Endodermal cell (in vitro differentiated cells): ENCODE measurements around the gene CBX2. TPM values are rescaled to one million over a fixed set of nuclear protein-coding genes. Genes with fewer than 3 reads are reported as not detected.

Source experiments
- DNase-seq: peaks from one replicate; pipeline ENCODE4 v3.0.0-alpha.2; 2017
- H3K27ac ChIP-seq: 2 replicates; pipeline ENCODE4 v1.5.1; 2013; ENCODE audit warnings: mild to moderate bottlenecking, low read depth, low read length, moderate library complexity
- H3K27me3 ChIP-seq: 2 replicates; pipeline ENCODE4 v1.6.1; 2013; ENCODE audit warnings: mild to moderate bottlenecking, low read length, moderate library complexity; ENCODE audit not compliant: insufficient read depth, control insufficient read depth, poor library complexity, severe bottlenecking
- H3K36me3 ChIP-seq: 2 replicates; pipeline ENCODE4 v1.7.0; 2013; ENCODE audit warnings: mild to moderate bottlenecking, low read length, moderate library complexity; ENCODE audit not compliant: control insufficient read depth, insufficient read depth
- H3K4me1 ChIP-seq: one replicate; pipeline ENCODE4 v1.7.0; 2013; ENCODE audit warnings: low read length; ENCODE audit not compliant: control insufficient read depth, insufficient read depth
- H3K4me3 ChIP-seq: 2 replicates; pipeline ENCODE4 v1.5.1; 2013; ENCODE audit warnings: mild to moderate bottlenecking, low read length, moderate library complexity
- H3K9ac ChIP-seq: 2 replicates; pipeline ENCODE4 v1.6.1; 2013; ENCODE audit warnings: mild to moderate bottlenecking, low read length, moderate library complexity; ENCODE audit not compliant: poor library complexity, severe bottlenecking; ENCODE audit errors: extremely low read depth
- H3K9me3 ChIP-seq: 2 replicates; pipeline ENCODE4 v1.6.1; 2013; ENCODE audit warnings: mild to moderate bottlenecking, low read length, moderate library complexity; ENCODE audit not compliant: control insufficient read depth
- H3K27ac Mint-ChIP-seq: 2 replicates; pipeline ENCODE4 v1.8.0; 2020; ENCODE audit warnings: mixed read lengths
- H3K27me3 Mint-ChIP-seq: 2 replicates; pipeline ENCODE4 v1.8.0; 2021; ENCODE audit warnings: mild to moderate bottlenecking, mixed read lengths; ENCODE audit not compliant: insufficient read depth
- H3K36me3 Mint-ChIP-seq: 2 replicates; pipeline ENCODE4 v1.8.0; 2020; ENCODE audit warnings: low read depth, mixed read lengths
- H3K4me1 Mint-ChIP-seq: 2 replicates; pipeline ENCODE4 v1.8.0; 2020; ENCODE audit warnings: mixed read lengths
- H3K4me3 Mint-ChIP-seq: 2 replicates; pipeline ENCODE4 v1.8.0; 2020; ENCODE audit warnings: mild to moderate bottlenecking, moderate library complexity, mixed read lengths
- H3K9me3 Mint-ChIP-seq: 2 replicates; pipeline ENCODE4 v1.8.0; 2020; ENCODE audit warnings: mild to moderate bottlenecking, mixed read lengths
- CTCF ChIP-seq: fragments of 200-600 bp; sonication (generic); conservative IDR thresholded peaks from 2 replicates; pipeline ENCODE4 v1.5.0; 2021; ENCODE audit warnings: antibody characterized with exemption, mild to moderate bottlenecking
- WGBS, 2 experiments: methylation state at CpG; one replicate each; pipeline versions ENCODE4 v1.1.5 to v1.1.7; 2013; ENCODE audit warnings: missing lambda C conversion rate in 2 of 2, mixed read lengths in 1 of 2; ENCODE audit not compliant: insufficient coverage in 1 of 2, insufficient read length in 1 of 2; 5-methylcytosine and 5-hydroxymethylcytosine counted together
- total RNA-seq, 2 donors: library from RNA; stranded (reverse); fragmentation: NEBNext Ultra II Directional in 1 of 2; extraction: Animal tissue kit (Norgen Biotek cat#: 25700) in 1 of 2; gene quantifications; 2 replicates in 1 of 2; 3 replicates in 1 of 2; pipeline ENCODE4 v1.2.1, GENCODE V29; 2021

Gene CBX2
- total RNA-seq, 2 donors from 2014 or later = 75.0 to 78.6 TPM

GRCh38 chr17:79735096-79735495, 42.9 kb upstream of the CBX2 start:
- Mint-ChIP-seq H3K4me3 (no peak overlapping the region), H3K36me3 (no peaks in the 10 kb centered on the region), H3K9me3 (no peaks in the 10 kb centered on the region), H3K4me1 (peaks cover 6% of the 10 kb centered on the region), H3K27me3 (peaks cover 13% of the 10 kb centered on the region), H3K27ac (no peak overlapping the region)
- H3K4me3 ChIP-seq = no peak overlapping the region
- WGBS, 2 experiments = 94 to 95% methylated on average over 24 to 32 of the region's 32 CpGs
- H3K27ac ChIP-seq = no peak overlapping the region
- H3K27me3 ChIP-seq = no peaks in the 10 kb centered on the region
- no peak overlapping the region for H3K9ac ChIP-seq
- no peaks in the 10 kb centered on the region for H3K36me3 ChIP-seq
- no peaks in the 10 kb centered on the region for H3K4me1 ChIP-seq
- H3K9me3 ChIP-seq = no peaks in the 10 kb centered on the region
- no peak for DNase-seq
- no peak for TF ChIP-seq CTCF

- H3K4me3 Mint-ChIP-seq = no peak overlapping the region
- DNase-seq = no peak
- Histone ChIP-seq H3K9ac (no peak overlapping the region), H3K4me1 (no peaks in the 10 kb centered on the region), H3K9me3 (no peaks in the 10 kb centered on the region), H3K36me3 (no peaks in the 10 kb centered on the region), H3K27me3 (peaks cover 10% of the 10 kb centered on the region), H3K27ac (no peak overlapping the region), H3K4me3 (no peak overlapping the region)
- H3K9me3 Mint-ChIP-seq = no peaks in the 10 kb centered on the region
- no peaks in the 10 kb centered on the region for H3K36me3 Mint-ChIP-seq
- H3K27me3 Mint-ChIP-seq = peaks cover 28% of the 10 kb centered on the region
- 89 to 94% methylated on average over 15 to 29 of the region's 30 CpGs for WGBS, 2 experiments
- no peak overlapping the region for H3K27ac Mint-ChIP-seq
- H3K4me1 Mint-ChIP-seq = peaks cover 10% of the 10 kb centered on the region
- TF ChIP-seq CTCF = no peak
Observed at GRCh38 chr17:79737046-79737921, 40.7 kb upstream of the CBX2 start.

- no peaks in the 10 kb centered on the region for H3K36me3 Mint-ChIP-seq
- no peak overlapping the region for H3K4me3 ChIP-seq
- H3K9me3 ChIP-seq = no peaks in the 10 kb centered on the region
- DNase-seq = no peak
- no peak for TF ChIP-seq CTCF
- H3K9me3 Mint-ChIP-seq = no peaks in the 10 kb centered on the region
- H3K4me1 Mint-ChIP-seq = peaks cover 10% of the 10 kb centered on the region
- no peaks in the 10 kb centered on the region for H3K36me3 ChIP-seq
- H3K4me3 Mint-ChIP-seq = no peak overlapping the region
- peaks cover 28% of the 10 kb centered on the region for H3K27me3 Mint-ChIP-seq
- no peak overlapping the region for H3K9ac ChIP-seq
- H3K4me1 ChIP-seq = peaks cover 5% of the 10 kb centered on the region
- H3K27ac Mint-ChIP-seq = no peak overlapping the region
- H3K27me3 ChIP-seq = peaks cover 10% of the 10 kb centered on the region
- H3K27ac ChIP-seq = no peak overlapping the region
- 89 to 96% methylated on average over 8 to 17 of the region's 17 CpGs for WGBS, 2 experiments
Observed at GRCh38 chr17:79737922-79738578, 39.9 kb upstream of the CBX2 start.
